ENCODE measurements around the gene STAG1. TPM values are rescaled to one million over a fixed set of nuclear protein-coding genes. Genes with fewer than 3 reads are reported as not detected.

Gene STAG1
- total RNA-seq, 1 experiment from 2014 or later = 34.6 TPM

DNA sequence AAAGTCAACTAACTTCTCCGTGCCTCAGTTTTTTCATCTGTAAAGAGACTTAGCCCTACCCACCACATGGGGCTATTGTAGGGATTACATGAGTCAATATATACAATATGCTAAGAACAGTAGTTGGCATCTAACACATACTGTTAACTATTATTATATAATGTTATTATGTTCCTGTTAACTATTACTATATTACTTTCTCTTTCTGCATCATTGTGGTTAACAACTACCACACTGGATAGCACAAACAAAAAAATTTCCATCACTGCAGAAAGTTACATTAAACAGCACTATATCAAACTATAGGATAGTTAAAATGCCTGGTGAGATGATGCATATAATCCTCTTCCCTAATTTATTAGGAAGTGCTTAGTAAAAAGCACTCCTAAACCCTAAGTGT, 23.7 kb downstream of the STAG1 start:
- H4K91ac ChIP-seq (ENCODE audit: insufficient read length, low read depth, low read length) = no peak overlapping the region
- H2AK5ac ChIP-seq (ENCODE audit: insufficient read length, low read length) = no peak overlapping the region
- no peak overlapping the region for H2AFZ ChIP-seq (ENCODE audit: low read length)
- no peaks in the 10 kb centered on the region for H4K20me1 ChIP-seq (ENCODE audit: control insufficient read depth, insufficient read depth, insufficient read length)
- H3K79me2 ChIP-seq (ENCODE audit: insufficient read depth, low read length) = peaks cover 10% of the 10 kb centered on the region; the same call in 1 of the 2 replicates
- H2BK120ac ChIP-seq (ENCODE audit: low read depth, low read length, poor library complexity, severe bottlenecking) = no peak overlapping the region
- no peaks in the 10 kb centered on the region for H3K27me3 ChIP-seq (ENCODE audit: insufficient read depth, low read length)
- no peak overlapping the region for H2BK12ac ChIP-seq (ENCODE audit: insufficient read length, low read depth, low read length)
- Mint-ChIP-seq H3K27me3 (ENCODE audit: low read depth) (no peaks in the 10 kb centered on the region), H3K27ac (peak overlapping the region in 1 of 3 experiments; percentile 76; a peak in 2 of 7 replicates), H3K36me3 (ENCODE audit: insufficient read depth in 1 of 3, low read depth in 3 of 3) (peaks cover 0 to 4% (median 0%) of the 10 kb centered on the region in 3 experiments; a peak in 1 of 7 replicates), H3K9me3 (no peaks in the 10 kb centered on the region; a peak in 2 of 5 replicates), H3K4me1 (peaks cover 32 to 36% of the 10 kb centered on the region in 2 experiments), H3K4me3 (no peak overlapping the region)
- no peak overlapping the region for H3K4ac ChIP-seq (ENCODE audit: low read depth, low read length)
- TF ChIP-seq, protein P1, sequence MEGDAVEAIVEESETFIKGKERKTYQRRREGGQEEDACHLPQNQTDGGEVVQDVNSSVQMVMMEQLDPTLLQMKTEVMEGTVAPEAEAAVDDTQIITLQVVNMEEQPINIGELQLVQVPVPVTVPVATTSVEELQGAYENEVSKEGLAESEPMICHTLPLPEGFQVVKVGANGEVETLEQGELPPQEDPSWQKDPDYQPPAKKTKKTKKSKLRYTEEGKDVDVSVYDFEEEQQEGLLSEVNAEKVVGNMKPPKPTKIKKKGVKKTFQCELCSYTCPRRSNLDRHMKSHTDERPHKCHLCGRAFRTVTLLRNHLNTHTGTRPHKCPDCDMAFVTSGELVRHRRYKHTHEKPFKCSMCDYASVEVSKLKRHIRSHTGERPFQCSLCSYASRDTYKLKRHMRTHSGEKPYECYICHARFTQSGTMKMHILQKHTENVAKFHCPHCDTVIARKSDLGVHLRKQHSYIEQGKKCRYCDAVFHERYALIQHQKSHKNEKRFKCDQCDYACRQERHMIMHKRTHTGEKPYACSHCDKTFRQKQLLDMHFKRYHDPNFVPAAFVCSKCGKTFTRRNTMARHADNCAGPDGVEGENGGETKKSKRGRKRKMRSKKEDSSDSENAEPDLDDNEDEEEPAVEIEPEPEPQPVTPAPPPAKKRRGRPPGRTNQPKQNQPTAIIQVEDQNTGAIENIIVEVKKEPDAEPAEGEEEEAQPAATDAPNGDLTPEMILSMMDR (conservative IDR thresholded peaks at IDR 0.05) = no peak
- WGBS (ENCODE audit: extremely low coverage, insufficient read length, low lambda C conversion rate) = no CpG with 5 or more reads among the region's 1 CpG
- no peak overlapping the region for H4K5ac ChIP-seq (ENCODE audit: insufficient read length, low read depth, low read length)
- H2BK5ac ChIP-seq (ENCODE audit: insufficient read length, low read length) = no peak overlapping the region
- no peak for DNase-seq
- no peak overlapping the region for H3K56ac ChIP-seq (ENCODE audit: insufficient read length, low read depth, low read length)
- no peak overlapping the region for H3K14ac ChIP-seq (ENCODE audit: insufficient read depth, low read length)
- H2BK15ac ChIP-seq (ENCODE audit: low read depth, low read length) = no peak overlapping the region
- no peak overlapping the region for H4K8ac ChIP-seq (replicated peaks; ENCODE audit: insufficient read length, low read depth, low read length)
- H3K23me2 ChIP-seq (ENCODE audit: insufficient read length, low read depth, low read length, poor library complexity, severe bottlenecking) = no peaks in the 10 kb centered on the region
- H3K18ac ChIP-seq (ENCODE audit: insufficient read length, low read depth, low read length) = no peak overlapping the region
- no peaks in the 10 kb centered on the region for H3K9me3 ChIP-seq (ENCODE audit: control insufficient read depth, low read depth, low read length)
- H3K9ac ChIP-seq (ENCODE audit: extremely low read depth, insufficient read length, low read length) = no peak overlapping the region
- no peak overlapping the region for H3K4me2 ChIP-seq (ENCODE audit: insufficient read depth, insufficient read length, low read length)
- no peak overlapping the region for H3T11ph ChIP-seq (ENCODE audit: low read length)
- no peaks in the 10 kb centered on the region for H3K79me1 ChIP-seq (ENCODE audit: insufficient read depth, low read depth, low read length, poor library complexity, severe bottlenecking)
- no peak overlapping the region for H2BK20ac ChIP-seq (ENCODE audit: low read depth, low read length, poor library complexity, severe bottlenecking)
- H3K4me1 ChIP-seq (ENCODE audit: insufficient read depth, low read length) = peaks cover 2% of the 10 kb centered on the region; the same call in 1 of the 2 replicates
- no peak overlapping the region for H3K23ac ChIP-seq (ENCODE audit: insufficient read length, low read depth, low read length)
- H3K27ac ChIP-seq (ENCODE audit: insufficient read length, low read depth, low read length) = no peak overlapping the region

Data from H9 (cell line).